CD8-positive, alpha-beta memory T cell (primary cell): ENCODE data around the gene PRAC1. TPM values are rescaled to one million over a fixed set of nuclear protein-coding genes. Genes with fewer than 3 reads are reported as not detected.
A peak's percentile ranks its signal among the peaks of the same experiment; 100 is the strongest.

Source experiments
- CTCF ChIA-PET: fragments of 350-600 bp; sonication (Branson Sonifier 250); formaldehyde crosslinking; loops from one replicate; lab custom pipeline; 2021; ENCODE audit warnings: antibody characterized with exemption; lab: Charles Lee
- POLR2A ChIA-PET: fragments of 350-600 bp; sonication (Branson Sonifier 250); formaldehyde crosslinking; loops from one replicate; lab custom pipeline; 2021; ENCODE audit warnings: antibody characterized with exemption; lab: Charles Lee
- DNase-seq, 5 donors: peaks; one replicate each; pipeline versions ENCODE4 v3.0.0 to v3.0.0-alpha.2; 2020 to 2022; ENCODE audit warnings: mixed read lengths in 1 of 5
- H3K27ac ChIP-seq: one replicate; pipeline ENCODE4 v1.7.0; 2013; ENCODE audit warnings: low read depth, mild to moderate bottlenecking, low read length, moderate library complexity
- H3K27me3 ChIP-seq: 2 replicates; pipeline ENCODE4 v1.7.0; 2013; ENCODE audit warnings: low read length, mild to moderate bottlenecking; ENCODE audit not compliant: insufficient read depth, poor library complexity, severe bottlenecking
- H3K36me3 ChIP-seq: 2 replicates; pipeline ENCODE4 v1.7.0; 2013; ENCODE audit warnings: mild to moderate bottlenecking, low read length, moderate library complexity; ENCODE audit not compliant: insufficient read depth
- H3K4me1 ChIP-seq: 2 replicates; pipeline ENCODE4 v1.7.0; 2013; ENCODE audit warnings: mild to moderate bottlenecking, low read length, moderate library complexity; ENCODE audit not compliant: insufficient read depth
- H3K4me3 ChIP-seq: 2 replicates; pipeline ENCODE4 v1.7.0; 2013; ENCODE audit warnings: mild to moderate bottlenecking, low read length
- H3K9me3 ChIP-seq: 2 replicates; pipeline ENCODE4 v1.7.0; 2013; ENCODE audit warnings: mild to moderate bottlenecking, low read length
- H3K27ac Mint-ChIP-seq, 8 donors: one replicate each; pipeline ENCODE4 v1.8.0; 2020 to 2021; ENCODE audit warnings: mixed read lengths in 8 of 8, mild to moderate bottlenecking in 6 of 8, inconsistent platforms in 3 of 8, moderate library complexity in 3 of 8
- H3K27me3 Mint-ChIP-seq, 2 donors: one replicate each; pipeline ENCODE4 v1.8.0; 2020 to 2021; ENCODE audit warnings: mixed read lengths in 2 of 2, mild to moderate bottlenecking in 1 of 2, moderate library complexity in 1 of 2
- H3K36me3 Mint-ChIP-seq, 3 donors: one replicate each; pipeline ENCODE4 v1.8.0; 2020 to 2021; ENCODE audit warnings: mixed read lengths in 3 of 3, inconsistent platforms in 1 of 3, mild to moderate bottlenecking in 1 of 3
- H3K4me1 Mint-ChIP-seq, 3 donors: one replicate each; pipeline ENCODE4 v1.8.0; 2020 to 2021; ENCODE audit warnings: mixed read lengths in 3 of 3, inconsistent platforms in 1 of 3, mild to moderate bottlenecking in 1 of 3
- H3K4me3 Mint-ChIP-seq, 7 donors: one replicate each; pipeline ENCODE4 v1.8.0; 2020 to 2021; ENCODE audit warnings: mixed read lengths in 7 of 7, mild to moderate bottlenecking in 6 of 7, moderate library complexity in 4 of 7, inconsistent platforms in 2 of 7
- H3K9me3 Mint-ChIP-seq, 5 donors: one replicate each; pipeline ENCODE4 v1.8.0; 2020 to 2022; ENCODE audit warnings: mixed read lengths in 5 of 5, mild to moderate bottlenecking in 3 of 5, moderate library complexity in 2 of 5, inconsistent platforms in 1 of 5
- polyA plus RNA-seq: library from polyadenylated mRNA; unstranded; fragments of 300-500 nt; fragmentation: Illumina TruSeq; gene quantifications from one replicate; pipeline ENCODE4 v1.2.3, GENCODE V29; 2021
- total RNA-seq, 2 experiments: library from RNA; stranded (reverse); gene quantifications; one replicate each; pipeline ENCODE4 v1.2.3, GENCODE V29; 2021

Gene PRAC1
- not detected for total RNA-seq
- polyA plus RNA-seq: not detected

DNA sequence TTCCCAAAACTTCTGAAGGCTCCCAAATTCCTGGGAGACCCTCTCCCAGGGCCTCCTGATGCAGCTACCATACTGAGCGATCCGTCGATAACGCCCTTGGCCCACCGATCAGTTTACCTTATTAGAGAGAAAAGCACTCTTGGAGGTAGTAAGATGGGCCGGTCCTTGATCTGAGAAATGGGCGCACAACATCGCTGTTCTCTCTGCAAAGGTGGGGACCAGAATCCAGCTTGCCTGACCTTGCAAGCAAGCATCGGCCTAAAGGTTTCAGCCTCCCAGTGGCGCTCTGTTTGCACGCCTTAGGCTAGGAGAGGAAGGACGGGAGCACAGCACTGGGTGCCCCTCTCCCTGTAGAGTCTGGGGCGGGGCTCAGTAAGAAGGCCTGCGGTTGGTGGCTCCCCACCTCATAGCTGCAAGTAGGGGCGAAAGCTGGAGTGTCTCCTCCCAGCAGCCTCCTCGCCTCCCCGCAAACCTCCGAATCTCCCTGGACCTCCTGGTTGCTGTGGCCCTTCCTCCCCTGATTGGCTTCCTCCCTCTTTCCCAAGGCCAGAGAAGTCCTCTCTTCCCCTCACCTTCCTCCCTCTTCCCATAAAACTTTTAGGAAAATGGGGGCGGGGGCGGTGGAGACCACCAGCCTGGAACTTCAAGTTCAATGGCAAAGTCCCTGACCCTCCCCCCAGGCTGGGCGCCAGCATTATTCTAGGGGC, at the start of gene PRAC1:
PRAC1 (minus strand) TSS at position 318 of the 707 bp plus-strand sequence; CDS start at position 192, 126 bp downstream.
- H3K9me3 Mint-ChIP-seq: peaks cover 0 to 22% (median 6%) of the 10 kb centered on the region in 5 donors
- Histone ChIP-seq H3K4me1 (peaks cover 40% of the 10 kb centered on the region), H3K4me3 (no peak within 1 kb of the TSS), H3K27me3 (peaks cover 91% of the 10 kb centered on the region), H3K27ac (no peak within 1 kb of the TSS), H3K9me3 (no peaks in the 10 kb centered on the region), H3K36me3 (no peaks in the 10 kb centered on the region)
- ChIA-PET POLR2A (interaction anchor here (0.6 kb wide), 1 partner anchor 284 kb away, joined by 3 read pairs; no protein-coding TSS in a partner anchor), CTCF (interaction anchor here (2.5 kb wide), 1 partner anchor 15 kb away, joined by 15 read pairs; no protein-coding TSS in a partner anchor)
- H3K4me1 Mint-ChIP-seq: peaks cover 38 to 50% (median 46%) of the 10 kb centered on the region in 3 donors
- H3K27ac Mint-ChIP-seq: peak within 1 kb of the TSS in 3 of 8 donors; percentile 21 to 70 (median 39)
- no peak for DNase-seq
- H3K27me3 Mint-ChIP-seq: peaks cover 98 to 99% of the 10 kb centered on the region in 2 donors
- H3K4me3 Mint-ChIP-seq: peak within 1 kb of the TSS in 6 of 7 donors; percentile 29 to 79 (median 64)
- H3K36me3 Mint-ChIP-seq: no peaks in the 10 kb centered on the region

GRCh38 chr17:48770954-48771353, 48.6 kb upstream of the PRAC1 start:
- Mint-ChIP-seq H3K27me3 (peaks cover 27 to 70% of the 10 kb centered on the region in 2 donors), H3K4me3 (no peak overlapping the region)

DNA sequence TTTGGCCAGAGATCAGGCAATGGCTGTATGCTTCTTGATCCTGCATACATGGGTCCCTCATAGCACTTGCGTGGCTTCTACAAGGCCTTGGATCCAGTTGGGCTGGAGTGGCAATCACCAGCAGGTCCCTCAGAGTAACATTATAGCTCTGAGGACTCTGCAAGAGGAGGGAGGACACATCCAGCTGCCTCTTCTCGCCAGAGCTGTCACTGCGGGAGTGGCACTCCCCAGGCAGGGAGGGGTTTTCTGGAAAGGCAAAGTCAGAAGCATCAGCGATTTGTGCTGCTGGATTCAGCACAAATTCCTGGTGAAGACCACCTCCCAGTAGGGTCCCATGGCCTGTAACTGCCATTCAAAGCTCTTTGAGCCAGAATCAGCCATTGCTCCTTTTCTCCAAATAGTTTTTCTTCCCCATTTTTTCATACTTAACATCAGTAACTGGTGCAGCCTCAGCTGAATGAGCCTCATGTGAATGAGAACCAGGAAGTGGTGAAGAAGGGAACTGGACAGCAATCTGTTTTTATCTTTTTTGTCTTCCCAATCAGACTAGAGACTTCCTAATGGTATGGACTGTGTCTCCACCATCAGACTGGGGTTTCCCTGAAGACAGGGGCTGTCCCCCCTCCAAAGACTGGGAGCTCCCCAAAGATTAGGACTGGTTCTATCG, 46.8 kb upstream of the PRAC1 start:
- H3K4me1 ChIP-seq: no peaks in the 10 kb centered on the region

More at GRCh38 chr17:48770954-48771353, 48.6 kb upstream of the PRAC1 start:
- Histone ChIP-seq H3K27me3 (peaks cover 11% of the 10 kb centered on the region), H3K4me1 (no peaks in the 10 kb centered on the region), H3K9me3 (no peaks in the 10 kb centered on the region), H3K36me3 (no peaks in the 10 kb centered on the region), H3K4me3 (no peak overlapping the region), H3K27ac (no peak overlapping the region)
- H3K4me1 Mint-ChIP-seq: no peaks in the 10 kb centered on the region
- H3K27ac Mint-ChIP-seq: no peak overlapping the region
- no peak for DNase-seq
- CTCF ChIA-PET: no interaction called here
- POLR2A ChIA-PET: no interaction called here
- H3K9me3 Mint-ChIP-seq: peaks cover 0 to 2% (median 0%) of the 10 kb centered on the region in 5 donors
- H3K36me3 Mint-ChIP-seq: peaks cover 0 to 4% (median 0%) of the 10 kb centered on the region in 3 donors

DNA sequence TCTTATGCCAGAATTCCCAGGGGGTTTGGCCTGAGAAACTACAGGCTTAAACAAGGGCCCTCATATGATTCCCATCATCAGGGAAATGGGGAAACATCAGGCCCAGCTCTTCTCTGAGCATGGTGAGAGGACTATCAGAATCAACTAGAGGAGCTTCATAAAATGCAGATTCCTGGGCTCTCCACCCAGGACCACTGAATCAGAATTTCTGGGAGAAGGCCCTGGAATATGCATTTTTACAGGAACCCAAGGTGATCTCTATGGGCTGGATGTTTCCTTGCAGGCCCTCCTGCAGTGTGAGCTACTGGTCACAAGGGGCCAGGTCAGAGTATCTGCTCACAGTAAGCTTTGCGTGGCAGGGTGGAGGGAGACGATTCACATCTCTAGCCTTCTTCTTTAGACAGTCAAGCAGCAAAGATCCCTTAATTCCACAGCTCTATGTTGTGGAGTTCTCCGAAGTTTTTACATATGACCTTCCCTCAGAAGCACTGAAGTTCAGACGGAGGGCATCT, 45.0 kb upstream of the PRAC1 start:
- no peaks in the 10 kb centered on the region for H3K4me1 Mint-ChIP-seq
- ChIA-PET CTCF (no interaction called here), POLR2A (no interaction called here)
- Histone ChIP-seq H3K4me3 (no peak overlapping the region), H3K36me3 (no peaks in the 10 kb centered on the region), H3K9me3 (no peaks in the 10 kb centered on the region), H3K27ac (no peak overlapping the region), H3K27me3 (peaks cover 16% of the 10 kb centered on the region), H3K4me1 (no peaks in the 10 kb centered on the region)
- H3K4me3 Mint-ChIP-seq: no peak overlapping the region
- H3K27me3 Mint-ChIP-seq: peaks cover 25 to 80% of the 10 kb centered on the region in 2 donors
- peaks cover 0 to 4% (median 0%) of the 10 kb centered on the region in 3 donors for H3K36me3 Mint-ChIP-seq
- no peak overlapping the region for H3K27ac Mint-ChIP-seq
- no peaks in the 10 kb centered on the region for H3K9me3 Mint-ChIP-seq
- no peak for DNase-seq

More for the DNA sequence above, 46.8 kb upstream of the PRAC1 start:
- no peak for DNase-seq
- POLR2A ChIA-PET: no interaction called here
- Mint-ChIP-seq H3K27ac (peak overlapping the region in 1 of 8 donors; percentile 65), H3K4me1 (no peaks in the 10 kb centered on the region), H3K36me3 (peaks cover 0 to 4% (median 0%) of the 10 kb centered on the region in 3 donors), H3K27me3 (peaks cover 18 to 74% of the 10 kb centered on the region in 2 donors), H3K9me3 (no peaks in the 10 kb centered on the region), H3K4me3 (no peak overlapping the region)
- no peaks in the 10 kb centered on the region for H3K36me3 ChIP-seq
- no peak overlapping the region for H3K4me3 ChIP-seq
- no peak overlapping the region for H3K27ac ChIP-seq
- H3K27me3 ChIP-seq: peaks cover 16% of the 10 kb centered on the region
- H3K9me3 ChIP-seq: no peaks in the 10 kb centered on the region
- CTCF ChIA-PET: interaction anchor here (0.9 to 1.2 kb wide), 2 partner anchors 8 to 9 kb away, joined by 3 read pairs; no protein-coding TSS in a partner anchor

- Mint-ChIP-seq H3K27me3 (peaks cover 39 to 89% of the 10 kb centered on the region in 2 donors), H3K9me3 (no peaks in the 10 kb centered on the region), H3K4me1 (no peaks in the 10 kb centered on the region), H3K36me3 (peaks cover 0 to 2% (median 0%) of the 10 kb centered on the region in 3 donors), H3K4me3 (no peak overlapping the region), H3K27ac (no peak overlapping the region)
- Histone ChIP-seq H3K27me3 (peaks cover 22% of the 10 kb centered on the region), H3K27ac (no peak overlapping the region), H3K36me3 (no peaks in the 10 kb centered on the region), H3K4me3 (no peak overlapping the region), H3K4me1 (no peaks in the 10 kb centered on the region), H3K9me3 (no peaks in the 10 kb centered on the region)
- no peak for DNase-seq
- POLR2A ChIA-PET: no interaction called here
- CTCF ChIA-PET: interaction anchor here (1.0 kb wide), 1 partner anchor 8 kb away, joined by 3 read pairs; no protein-coding TSS in a partner anchor
Observed at GRCh38 chr17:48761114-48761513, 38.8 kb upstream of the PRAC1 start.

DNA sequence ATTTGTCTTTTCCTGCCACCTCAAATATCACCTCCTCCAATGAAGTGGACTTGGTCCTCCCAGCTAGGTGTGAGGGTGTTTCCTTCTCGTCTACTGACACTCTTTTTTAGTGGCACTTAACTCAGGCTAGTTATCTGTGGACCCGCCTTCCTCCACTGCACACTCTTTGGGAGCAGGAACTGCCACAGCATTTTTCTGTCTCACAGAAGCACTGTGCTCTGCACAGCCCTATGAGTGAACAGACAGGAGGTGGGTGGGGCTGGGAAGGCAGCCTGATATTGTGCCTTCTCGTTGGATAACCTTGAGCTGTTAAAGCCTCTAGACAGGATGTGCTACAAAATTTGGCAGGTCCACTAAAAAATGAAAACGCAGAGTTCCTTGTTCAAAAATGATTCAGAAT, 38.1 kb upstream of the PRAC1 start:
- Mint-ChIP-seq H3K27me3 (peaks cover 46 to 89% of the 10 kb centered on the region in 2 donors), H3K4me1 (no peaks in the 10 kb centered on the region), H3K4me3 (no peak overlapping the region), H3K27ac (no peak overlapping the region), H3K9me3 (no peaks in the 10 kb centered on the region), H3K36me3 (peaks cover 0 to 2% (median 0%) of the 10 kb centered on the region in 3 donors)
- ChIA-PET CTCF (interaction anchor here (1.0 kb wide), 1 partner anchor 9 kb away, joined by 3 read pairs; no protein-coding TSS in a partner anchor), POLR2A (no interaction called here)
- Histone ChIP-seq H3K27ac (no peak overlapping the region), H3K4me1 (no peaks in the 10 kb centered on the region), H3K36me3 (no peaks in the 10 kb centered on the region), H3K4me3 (no peak overlapping the region), H3K9me3 (no peaks in the 10 kb centered on the region), H3K27me3 (peaks cover 29% of the 10 kb centered on the region)
- no peak for DNase-seq

- Mint-ChIP-seq H3K36me3 (peaks cover 0 to 2% (median 0%) of the 10 kb centered on the region in 3 donors), H3K27ac (no peak overlapping the region), H3K27me3 (peaks cover 50 to 89% of the 10 kb centered on the region in 2 donors), H3K4me3 (no peak overlapping the region), H3K9me3 (no peaks in the 10 kb centered on the region), H3K4me1 (peaks cover 4 to 6% (median 4%) of the 10 kb centered on the region in 3 donors)
- H3K9me3 ChIP-seq: no peaks in the 10 kb centered on the region
- DNase-seq: no peak
- H3K27me3 ChIP-seq: peaks cover 36% of the 10 kb centered on the region
- H3K36me3 ChIP-seq: no peaks in the 10 kb centered on the region
- no peak overlapping the region for H3K27ac ChIP-seq
- no peak overlapping the region for H3K4me3 ChIP-seq
- CTCF ChIA-PET: no interaction called here
- H3K4me1 ChIP-seq: no peaks in the 10 kb centered on the region
- POLR2A ChIA-PET: no interaction called here
Observed at GRCh38 chr17:48759288-48759687, 37.0 kb upstream of the PRAC1 start.
